Endothelial cell of umbilical vein (primary cell): Measurements from ENCODE around the gene CPA2. TPM values are rescaled to one million over a fixed set of nuclear protein-coding genes. Genes with fewer than 3 reads are reported as not detected.
"Not testable (repeated sequence)": the region's sequence is repeated elsewhere in the genome, so short reads cannot be mapped to it uniquely, and the experiment has no call there.

ENCODE experiments used
- BruUV-seq: library from RNA; stranded (reverse); fragments of 400-500 nt; replicated peaks from 2 replicates; lab custom pipeline; 2021; lab: Mats Ljungman, UMichigan
- CTCF ChIA-PET: fragments of 300-600, 350-600 bp; sonication (Branson Sonifier 250); formaldehyde crosslinking; loops from one replicate; lab custom pipeline; 2021; ENCODE audit warnings: antibody characterized with exemption, inconsistent platforms; lab: Charles Lee
- POLR2A ChIA-PET: fragments of 300-600, 350-600 bp; sonication (Branson Sonifier 250); formaldehyde crosslinking; loops from one replicate; lab custom pipeline; 2021; ENCODE audit warnings: antibody characterized with exemption, inconsistent platforms; lab: Charles Lee
- DNase-seq: peaks from one replicate; pipeline ENCODE4 v3.0.0-alpha.2; 2011; ENCODE audit warnings: low read depth, low spot score
- FAIRE-seq: peaks from 2 replicates; lab custom pipeline; 2011; peaks lifted over from hg19 to GRCh38; lab: Jason Lieb, UNC
- H2AFZ ChIP-seq: 2 replicates; pipeline ENCODE4 v1.6.0; 2012; ENCODE audit warnings: low read depth, low read length, control low read depth, inconsistent platforms
- H3K27ac ChIP-seq: 2 replicates; pipeline ENCODE4 v1.5.1; 2011; ENCODE audit warnings: low read depth, mild to moderate bottlenecking, control low read depth, low read length, moderate library complexity; ENCODE audit not compliant: insufficient read depth
- H3K27me3 ChIP-seq, 2 experiments: 2 replicates each; pipeline versions ENCODE4 v1.6.0 to v1.6.1; 2011; ENCODE audit warnings: low read length in 2 of 2, mixed read lengths in 1 of 2; ENCODE audit not compliant: control insufficient read depth in 2 of 2, insufficient read depth in 2 of 2
- H3K36me3 ChIP-seq, 2 experiments: 2 replicates in 1 of 2; 3 replicates in 1 of 2; pipeline ENCODE4 v1.5.1; 2011; ENCODE audit warnings: low read length in 2 of 2, mild to moderate bottlenecking in 1 of 2, moderate library complexity in 1 of 2; ENCODE audit not compliant: control insufficient read depth in 2 of 2, insufficient read depth in 2 of 2; ENCODE audit errors: extremely low read depth in 1 of 2
- H3K4me1 ChIP-seq: 3 replicates; pipeline ENCODE4 v1.5.1; 2011; ENCODE audit warnings: mild to moderate bottlenecking, low read length; ENCODE audit not compliant: control insufficient read depth, insufficient read depth; ENCODE audit errors: extremely low read depth
- H3K4me2 ChIP-seq: 2 replicates; pipeline ENCODE4 v1.6.1; 2011; ENCODE audit warnings: low read length, control low read depth, mixed read lengths; ENCODE audit not compliant: insufficient read depth
- H3K4me3 ChIP-seq, 3 experiments: fragments of 200-600 bp in 1 of 3; sonication (generic), shearing (Covaris generic) in 1 of 3; replicated peaks in 1 of 3; 2 replicates each; pipeline ENCODE4 v1.5.1; 2011 to 2016; ENCODE audit warnings: control low read depth in 3 of 3, low read length in 3 of 3, mild to moderate bottlenecking in 2 of 3, inconsistent platforms in 1 of 3, low read depth in 1 of 3, moderate library complexity in 1 of 3; ENCODE audit not compliant: insufficient read depth in 1 of 3
- H3K79me2 ChIP-seq: 2 replicates; pipeline ENCODE4 v1.6.0; 2012; ENCODE audit warnings: low read length, inconsistent platforms; ENCODE audit not compliant: control insufficient read depth, insufficient read depth
- H3K9ac ChIP-seq: replicated peaks from 2 replicates; pipeline ENCODE3; 2011; ENCODE audit warnings: low read length, control low read depth; ENCODE audit not compliant: insufficient read depth; ENCODE audit errors: extremely low read depth
- H3K9me1 ChIP-seq: replicated peaks from 3 replicates; pipeline ENCODE4 v1.6.0; 2011; ENCODE audit warnings: mild to moderate bottlenecking, low read length; ENCODE audit not compliant: control insufficient read depth, insufficient read depth; ENCODE audit errors: extremely low read depth
- H3K9me3 ChIP-seq: replicated peaks from 2 replicates; pipeline ENCODE4 v1.5.1; 2012; ENCODE audit warnings: low read length, inconsistent platforms; ENCODE audit not compliant: control insufficient read depth, insufficient read depth
- H4K20me1 ChIP-seq: replicated peaks from 2 replicates; pipeline ENCODE3; 2011; ENCODE audit warnings: mild to moderate bottlenecking, low read length; ENCODE audit not compliant: control insufficient read depth, insufficient read depth; ENCODE audit errors: extremely low read depth
- dilution Hi-C: fragments of 300-500 bp; cut with MboI; formaldehyde crosslinking; loops from one replicate; pipeline ENCODE4 v1.15.0; 2019; ENCODE audit warnings: low sequenced_read_pairs; ENCODE audit not compliant: extremely low pct_ligation_motif_present
- intact Hi-C: fragments of 100-400 bp; cut with micrococcal nuclease; formaldehyde crosslinking; loops from one replicate; pipeline ENCODE4 v1.10.0; 2022
- polyA plus RNA-seq, 4 experiments: library from polyadenylated mRNA; depleted of rRNA in 3 of 4; stranded (reverse) in 3 of 4; unstranded in 1 of 4; fragments of >200 nt; gene quantifications; 2 replicates each; pipeline versions ENCODE4 v1.2.1 to v1.2.3, GENCODE V29; 2011 to 2012; ENCODE audit warnings: missing spikeins in 1 of 4
- total RNA-seq: library from RNA; stranded (reverse); gene quantifications from 2 replicates; pipeline ENCODE4 v1.2.3, GENCODE V29; 2021

CPA2 gene
- total and polyA plus RNA-seq, 2 donors (not counting 3 experiments of a cell fraction or from before 2014, with no cell fraction given), result not detected

DNA sequence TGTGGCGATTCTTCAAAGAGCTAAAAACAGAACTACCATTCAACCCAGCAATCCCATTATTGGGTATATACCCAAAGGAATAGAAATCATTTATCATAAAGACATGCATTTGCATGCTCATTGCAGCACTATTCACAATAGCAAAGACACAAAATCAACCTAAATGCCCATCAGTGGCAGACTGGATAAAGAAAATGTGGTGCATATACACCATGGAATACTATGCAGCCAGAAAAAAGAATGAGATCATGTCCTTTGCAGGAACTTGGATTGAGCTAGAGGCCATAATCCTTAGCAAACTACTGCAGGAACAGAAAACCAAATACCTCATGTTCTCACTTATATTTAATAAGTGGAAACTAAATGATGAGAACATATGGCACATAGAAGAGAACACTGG lies 20.2 kb upstream of the CPA2 start:
- H3K79me2 ChIP-seq, H3K4me3 ChIP-seq, H3K9ac ChIP-seq, BruUV-seq, H3K4me1 ChIP-seq, H3K27me3 ChIP-seq, H3K27ac ChIP-seq, H3K9me1 ChIP-seq, dilution Hi-C loops, H3K9me3 ChIP-seq, H2AFZ ChIP-seq, POLR2A ChIA-PET, H4K20me1 ChIP-seq, H3K4me2 ChIP-seq, H3K36me3 ChIP-seq, FAIRE-seq, DNase-seq: not testable (repeated sequence)
- CTCF ChIA-PET, result interaction anchor here (7.6 kb wide), 1 partner anchor 511 kb away, joined by 73 read pairs; no protein-coding TSS in a partner anchor
- intact Hi-C loops, result loop anchor here (10.0 kb wide), 1 partner anchor 588 kb away; no protein-coding TSS in a partner anchor

GRCh38 chr7:130248842-130249241 lies 17.8 kb upstream of the CPA2 start:
- H3K27me3 ChIP-seq, H4K20me1 ChIP-seq, POLR2A ChIA-PET, H3K36me3 ChIP-seq, H3K4me2 ChIP-seq, H3K4me1 ChIP-seq, H2AFZ ChIP-seq, H3K9me3 ChIP-seq, FAIRE-seq, H3K9ac ChIP-seq, DNase-seq, H3K9me1 ChIP-seq, H3K4me3 ChIP-seq, H3K27ac ChIP-seq, H3K79me2 ChIP-seq, BruUV-seq, dilution Hi-C loops, CTCF ChIA-PET: not testable (repeated sequence)
- intact Hi-C loops, result loop anchor here (10.0 kb wide), 1 partner anchor 586 kb away; no protein-coding TSS in a partner anchor

DNA sequence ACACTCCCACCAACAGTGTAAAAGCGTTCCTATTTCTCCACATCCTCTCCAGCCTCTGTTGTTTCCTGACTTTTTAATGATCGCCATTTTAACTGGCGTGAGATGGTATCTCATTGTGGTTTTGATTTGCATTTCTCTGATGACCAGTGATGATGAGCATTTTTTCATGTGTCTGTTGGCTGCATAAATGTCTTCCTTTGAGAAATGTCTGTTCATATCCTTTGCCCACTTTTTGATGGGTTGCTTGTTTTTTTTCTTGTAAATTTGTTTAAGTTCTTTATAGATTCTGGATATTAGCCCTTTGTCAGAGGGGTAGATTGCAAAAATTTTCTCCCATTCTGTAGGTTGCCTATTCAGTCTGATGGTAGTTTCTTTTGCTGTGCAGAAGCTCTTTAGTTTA lies 17.0 kb upstream of the CPA2 start:
- FAIRE-seq, H3K27me3 ChIP-seq, CTCF ChIA-PET, H3K27ac ChIP-seq, H3K4me2 ChIP-seq, H3K4me3 ChIP-seq, BruUV-seq, H3K9me3 ChIP-seq, H2AFZ ChIP-seq, DNase-seq, H4K20me1 ChIP-seq, H3K9me1 ChIP-seq, dilution Hi-C loops, POLR2A ChIA-PET, H3K79me2 ChIP-seq, H3K9ac ChIP-seq, H3K36me3 ChIP-seq, H3K4me1 ChIP-seq: not testable (repeated sequence)
- intact Hi-C loops, result loop anchor here (10.0 kb wide), 1 partner anchor 585 kb away; no protein-coding TSS in a partner anchor
